ENCODE results near the gene PHC3. TPM values are rescaled to one million over a fixed set of nuclear protein-coding genes. Genes with fewer than 3 reads are reported as not detected.

PHC3 gene
- polyA plus RNA-seq, 2 of the 4 experiments (the other 2 are of a cell fraction), result 10.8 to 49.1 TPM

GRCh38 chr3:170180908-170181885 lies at the start of gene PHC3 (continued):
- TF ChIP-seq E2F6 (IDR thresholded peaks at IDR 0.05; ENCODE audit: borderline replicate concordance, low read depth) (peak; percentile 77), FOSL2 (IDR thresholded peaks at IDR 0.05) (no peak), FOSL2 (CRISPR knock-in tag; IDR thresholded peaks at IDR 0.05) (no peak), MAX (IDR thresholded peaks at IDR 0.05) (peak; percentile 62; the same call in 1 of the 2 replicates), EHF (CRISPR knock-in tag; IDR thresholded peaks at IDR 0.05) (no peak), CHD4 (IDR thresholded peaks at IDR 0.05; ENCODE audit: borderline replicate concordance) (no peak), PHF8 (IDR thresholded peaks at IDR 0.05; ENCODE audit: borderline replicate concordance, low read depth) (peak; percentile 88), ZFP36 (IDR thresholded peaks at IDR 0.05; ENCODE audit: borderline replicate concordance, partially characterized antibody) (no peak), POLR2A (IDR thresholded peaks at IDR 0.05; ENCODE audit: low read length) (peak; percentile 85), HOXB5 (CRISPR knock-in tag; IDR thresholded peaks at IDR 0.05) (no peak), KDM1A (IDR thresholded peaks at IDR 0.05; ENCODE audit: low read depth) (no peak), HDAC2 (IDR thresholded peaks at IDR 0.05) (no peak), PBX3 (IDR thresholded peaks at IDR 0.05) (no peak), CEBPB (IDR thresholded peaks at IDR 0.05) (peak; percentile 59 to 81; a peak in 3 of 4 replicates), ZSCAN20 (CRISPR knock-in tag; IDR thresholded peaks at IDR 0.05) (no peak), ESRRA (IDR thresholded peaks at IDR 0.05; ENCODE audit: borderline replicate concordance, low read length) (no peak), REST (IDR thresholded peaks at IDR 0.05) (no peak), SMC3 (IDR thresholded peaks at IDR 0.05) (no peak), NFE2L2 (conservative IDR thresholded peaks at IDR 0.05; ENCODE audit: low read length) (no peak), GATA3 (IDR thresholded peaks at IDR 0.05; ENCODE audit: borderline replicate concordance) (no peak), MAFK (IDR thresholded peaks at IDR 0.05; ENCODE audit: partially characterized antibody) (no peak), HOXA7 (CRISPR knock-in tag; IDR thresholded peaks at IDR 0.05) (no peak), NPAS2 (CRISPR knock-in tag; IDR thresholded peaks at IDR 0.05; ENCODE audit: borderline replicate concordance) (no peak), HES2 (IDR thresholded peaks at IDR 0.05) (no peak), RARB (CRISPR knock-in tag; IDR thresholded peaks at IDR 0.05) (no peak), POLR2AphosphoS2 (conservative IDR thresholded peaks at IDR 0.05; ENCODE audit: low read length) (no peak)

Data from A549 (cell line).